NCI-H2196 (cell line): Measurements from ENCODE around the gene FBXO31.

Experiments
- DNase-seq: peaks from one replicate; lab custom pipeline; 2025; ENCODE audit not compliant: unreplicated experiment; lab: John Stamatoyannopoulos, UW

Gene FBXO31

GRCh38 chr16:87330646-87331045, 52.9 kb downstream of the FBXO31 start:
- DNase-seq = no peak

DNA sequence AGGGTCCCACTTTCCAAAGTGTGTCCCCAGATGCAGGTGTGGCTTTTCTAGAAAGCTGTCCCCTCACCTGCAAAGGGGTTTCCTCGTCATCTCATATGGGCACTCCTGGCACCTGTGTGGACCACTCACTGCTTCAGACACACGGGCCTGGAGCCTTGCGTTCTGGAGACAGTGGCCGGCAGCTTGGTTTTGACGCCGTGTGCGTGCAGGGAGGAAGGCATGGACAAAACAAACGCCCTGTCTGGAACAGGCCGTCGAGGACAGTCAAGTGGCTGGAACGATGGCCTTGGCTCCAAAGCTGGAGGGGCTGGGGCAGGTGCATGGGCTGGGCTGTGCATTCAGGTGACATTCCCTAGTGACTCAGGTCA, 53.3 kb downstream of the FBXO31 start:
- no peak for DNase-seq

DNA sequence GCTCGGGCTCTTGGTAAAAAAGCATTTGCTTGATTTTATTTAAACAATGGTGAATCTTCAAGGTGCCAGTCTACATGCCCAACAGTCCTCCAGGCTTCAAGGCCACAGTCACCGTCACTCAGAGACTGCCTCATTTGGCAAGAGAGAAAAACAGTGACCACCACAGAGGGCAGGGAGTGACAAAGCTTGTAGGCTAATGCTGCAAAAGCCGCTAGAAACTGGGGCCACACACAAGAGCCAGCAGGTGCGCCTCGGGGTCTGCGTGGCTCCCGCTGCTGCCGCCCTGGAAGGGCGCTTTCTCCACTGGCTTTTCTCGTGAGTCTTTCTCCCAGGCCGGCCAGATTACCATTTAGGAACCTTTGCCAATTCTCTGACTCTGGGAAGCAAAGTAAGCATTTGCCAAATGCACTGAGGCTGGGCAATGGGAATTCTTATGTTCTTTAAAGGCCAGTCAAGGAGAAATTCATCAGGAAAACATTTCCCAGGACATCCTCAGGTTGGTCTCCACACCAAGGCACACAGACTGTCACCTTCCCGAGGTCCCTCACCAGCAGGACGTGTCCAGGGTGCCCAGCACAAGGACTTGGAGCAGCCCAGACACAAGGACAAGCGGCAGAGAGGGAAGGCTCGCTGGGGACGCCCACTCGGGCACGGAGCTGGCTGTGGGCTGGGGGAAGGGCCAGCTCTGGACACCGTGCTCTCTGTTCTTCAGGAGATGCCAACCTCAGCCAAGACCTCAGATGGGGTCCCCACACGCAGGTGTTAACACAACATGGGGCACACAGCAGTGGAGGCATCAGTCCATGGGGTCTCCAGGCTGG, 53.9 kb downstream of the FBXO31 start:
- DNase-seq = no peak

DNA sequence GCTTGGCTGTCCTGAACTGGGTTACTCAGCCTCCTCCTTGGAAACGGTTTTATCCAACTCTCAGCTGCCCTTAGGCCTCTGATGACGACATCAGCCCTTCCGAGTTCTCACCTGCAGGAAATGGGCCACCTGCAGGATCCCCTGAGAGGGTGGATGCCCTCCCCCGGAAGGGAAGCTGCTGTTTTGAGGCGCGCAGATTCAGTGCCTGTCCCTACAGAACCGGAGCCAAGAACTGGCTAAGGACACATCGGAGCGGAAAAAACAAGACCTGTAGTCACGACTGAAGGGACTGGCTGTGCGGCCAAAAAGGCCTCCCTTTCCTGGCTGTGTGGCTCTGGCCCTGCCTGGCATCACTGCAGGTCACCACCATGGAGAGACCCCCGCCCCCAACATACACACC, 54.7 kb downstream of the FBXO31 start:
- no peak for DNase-seq

GRCh38 chr16:87327798-87328495, 55.6 kb downstream of the FBXO31 start:
- DNase-seq = no peak

DNA sequence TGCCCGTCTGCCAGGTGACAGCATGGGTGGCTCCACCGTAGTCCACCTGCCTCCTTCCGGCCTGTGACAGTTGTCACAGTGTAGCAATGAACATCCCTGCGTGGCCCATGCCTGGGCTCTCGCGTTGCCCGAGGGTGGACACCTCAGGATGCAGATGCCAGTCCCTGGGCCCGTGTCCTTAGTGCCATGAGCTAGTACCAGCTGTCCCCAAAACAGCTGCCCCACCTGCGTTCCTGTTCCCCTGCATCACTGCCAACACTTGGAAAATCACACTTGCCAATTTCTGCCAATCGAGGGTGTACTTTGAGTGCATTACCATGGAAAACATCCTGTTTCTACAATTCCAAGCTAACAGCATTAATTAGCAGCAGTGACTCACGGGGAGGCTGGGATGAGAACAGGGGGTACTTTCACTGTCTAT, 57.4 kb downstream of the FBXO31 start:
- DNase-seq = no peak

GRCh38 chr16:87325423-87325858, 58.1 kb downstream of the FBXO31 start:
- DNase-seq = no peak

DNA sequence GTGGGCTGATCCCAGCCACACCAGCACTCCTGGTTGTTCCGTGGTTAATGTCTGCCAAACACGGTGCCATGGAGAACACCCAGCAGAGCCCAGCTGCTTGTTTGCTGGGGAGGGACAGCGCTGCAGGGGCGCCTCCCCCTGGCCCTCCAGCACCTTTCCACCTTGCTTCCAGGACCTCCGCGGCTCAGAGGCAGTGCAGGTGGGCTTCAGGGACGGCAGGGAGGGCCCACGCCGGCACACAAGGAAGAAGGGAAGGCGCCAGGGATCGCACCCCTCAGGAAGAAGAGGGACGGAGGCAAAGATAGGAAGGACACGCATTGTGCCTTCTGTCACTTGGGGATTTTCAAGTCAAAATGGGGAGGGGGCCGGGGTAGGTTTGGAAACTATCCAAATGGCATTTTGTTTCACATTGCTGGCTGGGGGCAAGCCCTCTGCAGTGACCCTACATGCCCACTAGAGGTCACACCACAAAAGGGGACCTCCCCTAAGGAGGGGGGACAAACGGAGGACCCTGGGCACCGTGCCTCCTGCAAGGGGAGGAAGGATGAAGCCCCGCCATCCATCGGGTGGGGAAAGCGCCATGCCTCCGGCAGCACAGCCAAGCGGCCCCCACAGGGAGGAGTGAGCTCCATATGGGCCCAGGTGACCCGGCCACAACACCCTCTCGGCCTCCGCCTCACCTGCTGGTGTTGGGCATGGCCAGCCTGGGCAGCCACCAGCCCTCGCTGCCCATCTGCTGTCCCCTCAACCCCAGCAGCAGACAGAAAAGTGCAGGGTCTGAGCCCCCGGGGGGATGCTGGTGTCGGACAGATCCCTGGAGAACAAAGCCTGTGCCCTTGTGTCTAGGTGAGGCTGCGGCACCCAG, 58.9 kb downstream of the FBXO31 start:
- peak; percentile 15 for DNase-seq

DNA sequence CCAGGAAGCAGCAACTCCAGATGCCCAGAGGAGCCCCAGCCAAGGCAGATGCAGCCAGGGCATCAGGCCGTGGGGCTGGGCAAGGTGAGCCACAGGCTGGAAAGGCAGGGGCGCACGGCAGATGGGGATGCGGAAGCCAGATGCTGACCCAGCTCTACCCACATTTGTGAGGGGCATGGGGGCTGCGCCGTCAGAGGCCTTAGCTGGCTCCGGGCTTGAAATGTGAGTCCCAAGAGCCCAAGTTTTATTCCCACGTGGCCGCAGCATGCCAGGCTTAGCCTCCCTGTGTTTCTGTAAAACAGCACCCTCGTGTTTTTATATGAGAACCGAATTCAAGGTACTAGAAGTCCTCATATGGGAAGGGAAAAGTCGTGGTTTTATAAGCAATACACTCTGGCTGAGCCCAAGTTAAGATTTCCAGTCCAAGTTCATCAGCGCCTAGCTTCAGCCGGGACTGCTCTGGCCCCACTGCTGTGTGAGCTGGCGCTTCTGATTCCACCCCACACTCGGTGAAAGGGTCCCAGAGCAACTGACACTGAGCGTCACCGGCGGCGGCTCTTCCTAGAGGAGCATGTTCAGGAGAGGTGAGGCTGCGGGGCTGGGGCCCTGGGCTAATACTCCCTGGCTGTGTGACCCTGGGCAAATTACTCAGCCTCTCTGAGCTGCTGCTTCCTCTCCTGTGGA, 59.7 kb downstream of the FBXO31 start:
- DNase-seq = no peak

GRCh38 chr16:87322833-87323726, 60.5 kb downstream of the FBXO31 start:
- no peak for DNase-seq

DNA sequence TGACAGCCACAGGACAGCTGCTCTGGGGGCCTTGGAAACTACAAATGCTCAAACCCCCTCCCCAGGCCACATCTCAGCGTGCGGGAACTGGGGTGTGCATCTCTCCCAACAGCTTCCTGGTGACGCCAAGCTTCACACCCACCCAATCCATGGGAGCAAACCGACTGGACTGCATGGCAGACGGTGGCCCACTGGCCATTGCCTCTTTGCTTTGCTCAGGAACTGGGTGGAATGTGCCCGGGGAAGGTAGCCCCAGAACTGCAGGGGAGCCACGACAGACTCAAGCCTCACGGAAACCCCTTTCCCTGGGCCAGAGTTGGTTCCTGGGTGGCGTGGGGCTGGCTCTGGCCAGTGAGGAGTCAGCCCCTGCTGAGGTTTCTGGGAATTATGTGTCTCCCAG, 61.2 kb downstream of the FBXO31 start:
- no peak for DNase-seq

- no peak for DNase-seq
Measured at GRCh38 chr16:87321336-87322107, 62.1 kb downstream of the FBXO31 start.

DNA sequence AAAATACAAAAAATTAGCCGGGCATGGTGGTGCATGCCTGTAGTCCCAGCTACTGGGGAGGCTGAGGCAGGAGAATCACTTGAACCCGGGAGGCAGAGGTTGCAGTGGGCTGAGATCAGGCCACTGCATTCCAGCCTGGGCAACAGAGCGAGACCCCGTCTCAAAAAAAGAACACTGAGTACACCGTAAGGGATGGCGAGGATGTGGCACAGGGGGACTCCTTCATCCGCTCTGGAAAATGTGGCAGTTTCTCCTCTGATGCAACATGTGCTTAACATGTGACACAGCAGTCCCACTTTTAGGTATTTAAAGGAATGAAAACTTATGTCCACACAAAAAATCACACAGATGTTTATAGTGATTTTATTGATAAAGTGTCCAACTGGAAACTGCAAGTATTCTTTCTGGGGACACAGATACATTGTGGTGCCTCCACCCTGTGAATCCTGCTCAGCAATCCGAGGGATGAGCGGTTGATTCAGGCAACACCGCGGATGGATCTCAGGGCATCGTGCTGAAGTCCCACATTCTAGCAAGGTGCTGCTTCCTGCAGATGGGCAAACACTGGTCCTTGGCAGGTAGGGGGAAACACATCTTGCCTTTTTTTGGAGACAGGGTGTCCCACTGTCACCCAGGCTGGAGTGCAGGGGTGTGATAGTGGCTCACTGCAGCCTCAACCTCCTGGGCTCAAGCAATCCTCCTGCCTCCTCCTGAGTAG, 62.9 kb downstream of the FBXO31 start:
- DNase-seq = no peak

DNA sequence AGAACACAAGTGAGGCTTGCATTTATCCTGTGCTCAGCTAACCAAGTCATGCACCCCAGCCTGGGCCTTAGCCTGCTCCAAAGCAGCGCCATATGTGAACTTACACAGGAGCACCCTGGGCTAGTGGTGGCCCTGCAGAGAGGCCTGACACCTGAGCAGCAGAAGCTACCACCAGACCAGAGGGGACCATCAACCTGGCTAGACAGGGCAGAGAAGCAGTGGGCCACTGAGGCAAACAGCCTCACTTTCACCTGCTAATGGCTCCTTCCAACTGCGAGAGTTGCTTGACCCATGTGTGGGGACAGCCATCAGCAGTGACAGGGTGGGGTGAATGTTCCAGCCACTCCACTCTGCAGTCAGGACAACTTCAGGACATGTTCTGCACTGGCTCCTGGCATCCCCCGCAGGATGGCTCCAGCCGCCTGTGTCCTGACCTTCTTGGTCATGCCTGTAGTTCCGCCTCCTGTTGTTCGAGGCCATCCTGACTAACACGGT, 63.5 kb downstream of the FBXO31 start:
- no peak for DNase-seq

DNA sequence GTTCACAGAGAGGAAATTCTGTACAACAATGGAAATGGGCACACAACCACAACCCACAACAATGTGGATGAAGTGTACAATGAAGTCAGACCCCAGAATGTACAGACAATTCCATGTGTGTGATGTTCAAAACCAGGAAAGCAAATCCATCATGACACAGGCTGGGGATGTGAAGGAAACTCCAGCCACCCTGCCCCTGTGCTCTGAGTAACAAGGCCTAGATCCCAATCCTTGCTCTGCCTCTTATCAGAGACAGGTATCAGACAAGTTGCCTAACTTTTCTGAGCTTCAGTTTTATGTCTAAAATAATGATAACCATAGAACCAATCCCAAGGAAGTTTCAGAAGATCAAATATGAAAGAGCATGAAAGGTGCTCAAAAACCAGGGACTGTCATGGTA, 64.6 kb downstream of the FBXO31 start:
- no peak for DNase-seq

DNA sequence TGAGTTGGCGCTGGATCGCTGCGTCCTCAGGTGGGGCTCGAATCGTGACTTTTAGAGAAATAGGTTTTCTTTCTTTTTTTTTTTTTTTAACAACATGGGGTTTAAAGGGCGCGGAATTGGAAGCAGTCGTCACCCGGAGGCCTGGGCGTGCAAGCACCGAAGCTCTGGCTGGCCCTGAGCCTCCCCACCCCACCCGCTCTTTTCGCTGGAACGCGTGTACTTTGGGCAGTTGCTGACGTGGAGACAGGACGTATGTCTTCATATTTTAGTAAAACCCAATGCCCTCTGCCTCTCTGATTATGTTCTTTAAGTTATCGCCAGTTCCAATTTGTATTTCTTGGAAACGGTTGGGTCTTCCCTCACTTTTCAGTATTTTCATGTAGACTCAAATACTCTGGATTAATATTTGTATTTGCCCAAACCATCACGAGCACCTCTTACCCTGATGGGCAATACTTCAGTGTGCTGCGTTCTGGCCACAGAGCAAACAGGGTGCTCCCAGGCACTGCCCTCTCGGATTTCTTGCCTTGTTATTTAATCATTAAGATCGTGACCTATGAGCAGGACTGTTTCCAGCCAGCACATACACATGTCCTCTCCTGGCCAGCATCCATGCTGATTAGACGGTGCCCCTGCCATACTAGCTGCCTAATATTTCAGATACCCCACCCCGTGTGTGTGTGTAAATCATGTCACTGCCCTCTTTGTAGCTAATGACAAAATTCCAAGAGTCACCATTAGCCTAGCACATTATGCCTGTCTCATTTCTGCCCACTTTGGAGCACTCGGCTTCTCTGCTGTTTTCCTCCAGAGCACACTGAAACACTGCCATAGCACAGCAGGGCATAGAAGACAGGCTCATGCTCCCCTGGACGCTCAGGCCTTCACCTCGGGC, 65.6 kb downstream of the FBXO31 start:
- DNase-seq = peak; percentile 2
